Measurements from ENCODE around the gene EIF4G3.
A peak's percentile ranks its signal among the peaks of the same experiment; 100 is the strongest.

GRCh38 chr1:21176586-21177555, at the start of gene EIF4G3:
- TF ChIP-seq EP300 (IDR thresholded peaks at IDR 0.05; ENCODE audit: low read depth) (no peak), POLR2A (IDR thresholded peaks at IDR 0.05) (peak; percentile 60)

All from transverse colon (tissue), 1 donor.